Activated naive CD4-positive, alpha-beta T cell treated with anti-CD3 and anti-CD28 coated beads, Interleukin-2, amount 50 U/mL, for 72 hours (primary cell): ENCODE measurements around the gene MPDZ. TPM values are rescaled to one million over a fixed set of nuclear protein-coding genes. Genes with fewer than 3 reads are reported as not detected.

ENCODE experiments used
- ATAC-seq, 2 donors: fragments of 150-1000 bp; cut with Tn5 transposase; 2 replicates each; pipeline ENCODE4 v1.10.0; 2021; ENCODE audit warnings: mild to moderate bottlenecking in 2 of 2, moderate library complexity in 2 of 2
- DNase-seq, 2 donors: peaks; one replicate each; pipeline ENCODE4 v3.0.0; 2021 to 2022; ENCODE audit warnings: low spot score in 2 of 2
- H3K27ac Mint-ChIP-seq, 2 donors: one replicate each; pipeline ENCODE4 v1.8.0; 2022; ENCODE audit warnings: mild to moderate bottlenecking in 2 of 2, mixed read lengths in 2 of 2
- H3K36me3 Mint-ChIP-seq, 2 donors: one replicate each; pipeline ENCODE4 v1.8.0; 2022; ENCODE audit warnings: mixed read lengths in 2 of 2
- H3K9me3 Mint-ChIP-seq, 2 donors: one replicate each; pipeline ENCODE4 v1.8.0; 2022; ENCODE audit warnings: mixed read lengths in 2 of 2
- total RNA-seq, 2 donors: library from RNA; stranded (reverse); gene quantifications; one replicate each; pipeline ENCODE4 v1.2.3, GENCODE V29; 2022

The MPDZ gene
- total RNA-seq, 2 donors from 2014 or later, result not detected

GRCh38 chr9:13166996-13167395, 112.5 kb downstream of the MPDZ start:
- Mint-ChIP-seq H3K27ac (no peak overlapping the region), H3K9me3 (peaks cover 10 to 16% of the 10 kb centered on the region in 2 donors), H3K36me3 (no peaks in the 10 kb centered on the region)
- ATAC-seq (no peak), DNase-seq (no peak)

- peaks cover 7 to 15% of the 10 kb centered on the region in 2 donors for H3K9me3 Mint-ChIP-seq
- H3K27ac Mint-ChIP-seq, result no peak overlapping the region
- ATAC-seq, result no peak
- H3K36me3 Mint-ChIP-seq, result no peaks in the 10 kb centered on the region
- DNase-seq, result no peak
Observed at GRCh38 chr9:13165956-13166355, 113.5 kb downstream of the MPDZ start.

- DNase-seq (no peak), ATAC-seq (no peak)
- Mint-ChIP-seq H3K36me3 (no peaks in the 10 kb centered on the region), H3K9me3 (peaks cover 7 to 17% of the 10 kb centered on the region in 2 donors), H3K27ac (no peak overlapping the region)
Observed at GRCh38 chr9:13165236-13165945, 114.1 kb downstream of the MPDZ start.

GRCh38 chr9:13163946-13164345, 115.5 kb downstream of the MPDZ start:
- H3K36me3 Mint-ChIP-seq, result no peaks in the 10 kb centered on the region
- no peak for ATAC-seq

GRCh38 chr9:13163287-13163686, 116.2 kb downstream of the MPDZ start:
- ATAC-seq (no peak), DNase-seq (no peak)
- no peaks in the 10 kb centered on the region for H3K36me3 Mint-ChIP-seq
- H3K9me3 Mint-ChIP-seq, result peaks cover 4 to 13% of the 10 kb centered on the region in 2 donors
- no peak overlapping the region for H3K27ac Mint-ChIP-seq

More at GRCh38 chr9:13163946-13164345, 115.5 kb downstream of the MPDZ start:
- DNase-seq, result no peak
- Mint-ChIP-seq H3K27ac (no peak overlapping the region), H3K9me3 (peaks cover 4 to 13% of the 10 kb centered on the region in 2 donors)

- ATAC-seq (no peak), DNase-seq (no peak)
- H3K9me3 Mint-ChIP-seq, result peaks cover 9 to 17% of the 10 kb centered on the region in 2 donors
- no peaks in the 10 kb centered on the region for H3K36me3 Mint-ChIP-seq
- no peak overlapping the region for H3K27ac Mint-ChIP-seq
Observed at GRCh38 chr9:13160051-13160450, 119.4 kb downstream of the MPDZ start.

GRCh38 chr9:13158986-13159385, 120.5 kb downstream of the MPDZ start:
- Mint-ChIP-seq H3K27ac (no peak overlapping the region), H3K36me3 (no peaks in the 10 kb centered on the region), H3K9me3 (peaks cover 9 to 17% of the 10 kb centered on the region in 2 donors)
- ATAC-seq (no peak), DNase-seq (no peak)

- H3K36me3 Mint-ChIP-seq, result no peaks in the 10 kb centered on the region
- no peak for ATAC-seq
- DNase-seq, result no peak
- H3K9me3 Mint-ChIP-seq, result peaks cover 10 to 12% of the 10 kb centered on the region in 2 donors
- H3K27ac Mint-ChIP-seq, result no peak overlapping the region
Observed at GRCh38 chr9:13151489-13151888, 128.0 kb downstream of the MPDZ start.

- H3K27ac Mint-ChIP-seq, result no peak overlapping the region
Observed at GRCh38 chr9:13149454-13149853, 130.0 kb downstream of the MPDZ start.

GRCh38 chr9:13146840-13147239, 132.7 kb downstream of the MPDZ start:
- ATAC-seq (no peak), DNase-seq (no peak)
- Mint-ChIP-seq H3K27ac (no peak overlapping the region), H3K36me3 (no peaks in the 10 kb centered on the region), H3K9me3 (peaks cover 0 to 4% of the 10 kb centered on the region in 2 donors)

More at GRCh38 chr9:13149454-13149853, 130.0 kb downstream of the MPDZ start:
- Mint-ChIP-seq H3K9me3 (peaks cover 10 to 15% of the 10 kb centered on the region in 2 donors), H3K36me3 (no peaks in the 10 kb centered on the region)
- ATAC-seq (no peak), DNase-seq (no peak)

- ATAC-seq (no peak), DNase-seq (no peak)
- Mint-ChIP-seq H3K27ac (no peak overlapping the region), H3K36me3 (no peaks in the 10 kb centered on the region), H3K9me3 (peaks cover 0 to 4% of the 10 kb centered on the region in 2 donors)
Observed at GRCh38 chr9:13145340-13145739, 134.2 kb downstream of the MPDZ start.

- ATAC-seq, result no peak
- no peak for DNase-seq
- H3K9me3 Mint-ChIP-seq, result peaks cover 0 to 4% of the 10 kb centered on the region in 2 donors
Observed at GRCh38 chr9:13144166-13144775, 135.2 kb downstream of the MPDZ start.

GRCh38 chr9:13143281-13143680, 136.2 kb downstream of the MPDZ start:
- DNase-seq (no peak), ATAC-seq (no peak)
- Mint-ChIP-seq H3K27ac (no peak overlapping the region), H3K36me3 (no peaks in the 10 kb centered on the region), H3K9me3 (peaks cover 0 to 4% of the 10 kb centered on the region in 2 donors)

More at GRCh38 chr9:13144166-13144775, 135.2 kb downstream of the MPDZ start:
- H3K36me3 Mint-ChIP-seq, result no peaks in the 10 kb centered on the region
- no peak overlapping the region for H3K27ac Mint-ChIP-seq

GRCh38 chr9:13142776-13143175, 136.7 kb downstream of the MPDZ start:
- DNase-seq, result no peak
- no peaks in the 10 kb centered on the region for H3K36me3 Mint-ChIP-seq
- H3K9me3 Mint-ChIP-seq, result peaks cover 4 to 8% of the 10 kb centered on the region in 2 donors
- H3K27ac Mint-ChIP-seq, result no peak overlapping the region
- no peak for ATAC-seq

GRCh38 chr9:13141629-13142028, 137.9 kb downstream of the MPDZ start:
- Mint-ChIP-seq H3K27ac (no peak overlapping the region), H3K36me3 (no peaks in the 10 kb centered on the region), H3K9me3 (peaks cover 4 to 9% of the 10 kb centered on the region in 2 donors)
- no peak for ATAC-seq
- DNase-seq, result no peak

GRCh38 chr9:13140843-13141592, 138.5 kb downstream of the MPDZ start:
- H3K9me3 Mint-ChIP-seq, result peaks cover 4 to 9% of the 10 kb centered on the region in 2 donors
- H3K36me3 Mint-ChIP-seq, result no peaks in the 10 kb centered on the region
- H3K27ac Mint-ChIP-seq, result no peak overlapping the region
- ATAC-seq (no peak), DNase-seq (no peak)

GRCh38 chr9:13139641-13140171, 139.8 kb downstream of the MPDZ start:
- ATAC-seq (no peak), DNase-seq (no peak)
- H3K9me3 Mint-ChIP-seq, result peaks cover 12 to 17% of the 10 kb centered on the region in 2 donors
- H3K36me3 Mint-ChIP-seq, result no peaks in the 10 kb centered on the region
- no peak overlapping the region for H3K27ac Mint-ChIP-seq
